GM23338 (cell line): ENCODE measurements around the gene ACOXL. TPM values are rescaled to one million over a fixed set of nuclear protein-coding genes. Genes with fewer than 3 reads are reported as not detected.

ENCODE experiments used
- ATAC-seq: fragments of 200-7000 bp; cut with Tn5 transposase; 3 replicates; pipeline ENCODE4 v1.9.1; 2020
- DNase-seq: peaks from one replicate; pipeline ENCODE4 v3.0.0-alpha.2; 2015; ENCODE audit warnings: low spot score
- H2AFZ ChIP-seq: fragments of 200-600 bp; sonication (generic); 2 replicates; pipeline ENCODE4 v1.8.0; 2016; ENCODE audit warnings: antibody characterized with exemption, mild to moderate bottlenecking, moderate library complexity
- H3F3A ChIP-seq: fragments of 200-600 bp; sonication (generic); replicated peaks from 2 replicates; pipeline ENCODE4 v1.8.0; 2017; ENCODE audit warnings: antibody characterized with exemption, mixed run types, low read depth
- H3K27ac ChIP-seq: fragments of 200-600 bp; sonication (generic); 2 replicates; pipeline ENCODE4 v1.6.1; 2016; ENCODE audit warnings: low read depth
- H3K27me3 ChIP-seq: fragments of 200-600 bp; sonication (generic); 2 replicates; pipeline ENCODE4 v1.8.0; 2016; ENCODE audit warnings: mild to moderate bottlenecking, mixed run types, moderate library complexity; ENCODE audit not compliant: insufficient read depth
- H3K36me3 ChIP-seq: fragments of 200-600 bp; sonication (generic); 2 replicates; pipeline ENCODE4 v1.8.0; 2016; ENCODE audit warnings: mild to moderate bottlenecking; ENCODE audit not compliant: insufficient read depth
- H3K4me1 ChIP-seq: fragments of 200-600 bp; sonication (generic); 2 replicates; pipeline ENCODE4 v1.8.0; 2016; ENCODE audit warnings: mild to moderate bottlenecking, moderate library complexity; ENCODE audit not compliant: insufficient read depth
- H3K4me2 ChIP-seq: fragments of 200-600 bp; sonication (generic); 2 replicates; pipeline ENCODE4 v1.7.1; 2017; ENCODE audit warnings: mixed run types
- H3K4me3 ChIP-seq: fragments of 200-600 bp; sonication (generic); 2 replicates; pipeline ENCODE4 v1.6.1; 2016; ENCODE audit warnings: mixed run types
- H3K79me2 ChIP-seq: fragments of 200-600 bp; sonication (generic); replicated peaks from 2 replicates; pipeline ENCODE4 v1.8.0; 2017; ENCODE audit warnings: mild to moderate bottlenecking; ENCODE audit not compliant: insufficient read depth
- H3K9me2 ChIP-seq: fragments of 200-600 bp; sonication (generic); 2 replicates; pipeline ENCODE4 v1.8.0; 2017; ENCODE audit not compliant: insufficient read depth
- H4K20me1 ChIP-seq: fragments of 200-600 bp; sonication (generic); replicated peaks from 2 replicates; pipeline ENCODE4 v1.8.0; 2017; ENCODE audit warnings: mild to moderate bottlenecking; ENCODE audit not compliant: insufficient read depth
- H3K27ac Mint-ChIP-seq: 2 replicates; pipeline ENCODE4 v1.8.0; 2020; ENCODE audit warnings: inconsistent platforms, mild to moderate bottlenecking, moderate library complexity, mixed read lengths
- H3K27me3 Mint-ChIP-seq: 3 replicates; pipeline ENCODE4 v1.8.0; 2022; ENCODE audit warnings: low read depth, mild to moderate bottlenecking, moderate library complexity, mixed read lengths, inconsistent platforms; ENCODE audit not compliant: insufficient read depth, poor library complexity
- H3K36me3 Mint-ChIP-seq: 3 replicates; pipeline ENCODE4 v1.8.0; 2021; ENCODE audit warnings: low read depth, mild to moderate bottlenecking, inconsistent platforms, moderate library complexity, mixed read lengths
- H3K4me1 Mint-ChIP-seq: 3 replicates; pipeline ENCODE4 v1.8.0; 2020; ENCODE audit warnings: mild to moderate bottlenecking, inconsistent platforms, mixed read lengths
- H3K4me3 Mint-ChIP-seq: 3 replicates; pipeline ENCODE4 v1.8.0; 2021; ENCODE audit warnings: moderate library complexity, mild to moderate bottlenecking, inconsistent platforms, mixed read lengths
- H3K9me3 Mint-ChIP-seq: 3 replicates; pipeline ENCODE4 v1.8.0; 2020; ENCODE audit warnings: moderate library complexity, mild to moderate bottlenecking, inconsistent platforms, mixed read lengths
- CREB1 ChIP-seq: fragments of 250-450 bp; sonication (Bioruptor Pico); IDR thresholded peaks from 2 replicates; pipeline ENCODE4 v1.5.0; 2020; ENCODE audit warnings: low read depth, mild to moderate bottlenecking, moderate library complexity
- ETS1 ChIP-seq: IDR thresholded peaks from 2 replicates; pipeline ENCODE4 v1.6.1; 2016; ENCODE audit warnings: antibody characterized with exemption
- EZH2 ChIP-seq: fragments of 200-600 bp; sonication (generic); IDR thresholded peaks from one replicate; pipeline ENCODE4 v1.8.0; 2017; ENCODE audit warnings: antibody characterized with exemption, mild to moderate bottlenecking, low read depth; ENCODE audit not compliant: unreplicated experiment
- EZH2phosphoT487 ChIP-seq: fragments of 200-600 bp; sonication (generic); IDR thresholded peaks from one replicate; pipeline ENCODE4 v1.8.1; 2018; ENCODE audit warnings: antibody characterized with exemption; ENCODE audit not compliant: unreplicated experiment
- JUNB ChIP-seq: IDR thresholded peaks from one replicate; pipeline ENCODE4 v1.6.1; 2016; ENCODE audit warnings: antibody characterized with exemption; ENCODE audit not compliant: unreplicated experiment
- NANOG ChIP-seq: IDR thresholded peaks from 2 replicates; pipeline ENCODE4 v1.6.1; 2016; ENCODE audit warnings: antibody characterized with exemption, borderline replicate concordance
- POLR2AphosphoS5 ChIP-seq: IDR thresholded peaks from 2 replicates; pipeline ENCODE4 v1.6.1; 2016; ENCODE audit warnings: antibody characterized with exemption, low read depth
- REST ChIP-seq: IDR thresholded peaks from one replicate; pipeline ENCODE4 v1.6.1; 2018; ENCODE audit warnings: antibody characterized with exemption; ENCODE audit not compliant: unreplicated experiment
- STAT1 ChIP-seq: IDR thresholded peaks from one replicate; pipeline ENCODE4 v1.6.1; 2016; ENCODE audit warnings: antibody characterized with exemption; ENCODE audit not compliant: unreplicated experiment
- ZNF114 ChIP-seq: fragments of 250-450 bp; sonication (Bioruptor Pico); IDR thresholded peaks from 2 replicates; pipeline ENCODE4 v1.5.0; 2020; ENCODE audit warnings: mild to moderate bottlenecking, moderate library complexity
- ZNF331 ChIP-seq: fragments of 250-450 bp; sonication (Bioruptor Pico); IDR thresholded peaks from 2 replicates; pipeline ENCODE4 v1.5.0; 2020; ENCODE audit warnings: low read depth, mild to moderate bottlenecking, moderate library complexity
- ZNF462 ChIP-seq: fragments of 250-450 bp; sonication (Bioruptor Pico); IDR thresholded peaks from 2 replicates; pipeline ENCODE4 v1.5.0; 2020; ENCODE audit warnings: mild to moderate bottlenecking, moderate library complexity
- polyA plus RNA-seq: library from polyadenylated mRNA; unstranded; fragments of >200 nt; fragmentation: Nextera tagmentation; extraction: Ambion mirVana; gene quantifications from 2 replicates; pipeline ENCODE4 v1.2.1, GENCODE V29; 2016
- total RNA-seq: library from RNA; depleted of rRNA; stranded (reverse); fragments of >200 nt; shearing (Covaris generic); gene quantifications from 2 replicates; pipeline ENCODE4 v1.2.3, GENCODE V29; 2014
- TF ChIP-seq, protein P1 (sequence below), 2 experiments: fragments of 200-600 bp in 1 of 2; sonication (generic) in 1 of 2; conservative IDR thresholded peaks; 2 replicates each; pipeline versions ENCODE4 v1.5.1 to v1.6.1; 2016 to 2017; ENCODE audit warnings: antibody characterized with exemption in 2 of 2, low read depth in 2 of 2, mild to moderate bottlenecking in 2 of 2, moderate library complexity in 1 of 2

ACOXL gene
- total and polyA plus RNA-seq, 2 experiments from 2014 or later: 9.0 to 14.7 TPM

DNA sequence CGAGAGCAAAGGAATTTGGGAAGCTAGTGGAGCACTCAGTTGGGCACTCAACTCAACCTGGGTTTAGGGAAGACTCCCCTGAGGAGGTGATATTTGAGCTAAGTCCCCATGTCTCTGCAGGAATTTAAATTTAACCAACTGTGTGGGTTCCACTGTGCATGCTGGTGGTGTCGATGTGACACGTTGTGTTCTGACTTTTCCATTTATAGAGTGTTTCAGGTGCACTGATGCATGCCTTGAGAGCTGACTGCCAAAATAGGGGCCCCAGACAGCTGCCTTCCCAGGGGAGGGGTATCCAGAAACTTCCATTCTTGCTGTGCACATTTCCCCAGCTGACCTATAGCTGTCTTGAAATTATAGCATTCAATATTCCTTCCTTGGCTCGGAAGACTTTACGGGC is 324.7 kb downstream of the ACOXL start:
- no peaks in the 10 kb centered on the region for H3K27me3 ChIP-seq
- H3K9me2 ChIP-seq: no peaks in the 10 kb centered on the region; the same call in 1 of the 2 replicates
- H3K4me1 ChIP-seq: no peaks in the 10 kb centered on the region
- H3K4me2 ChIP-seq: no peak overlapping the region
- H4K20me1 ChIP-seq: no peaks in the 10 kb centered on the region
- H3K4me3 Mint-ChIP-seq: no peak overlapping the region
- ATAC-seq (no peak), DNase-seq (no peak)
- no peak overlapping the region for H3K27ac Mint-ChIP-seq
- H3K4me3 ChIP-seq: no peak overlapping the region
- no peaks in the 10 kb centered on the region for H3K79me2 ChIP-seq
- no peak overlapping the region for H3K27ac ChIP-seq
- no peaks in the 10 kb centered on the region for H3K36me3 ChIP-seq
- no peaks in the 10 kb centered on the region for H3K27me3 Mint-ChIP-seq
- no peaks in the 10 kb centered on the region for H3K9me3 Mint-ChIP-seq
- TF ChIP-seq NANOG: no peak
- no peak for TF ChIP-seq EZH2phosphoT487
- no peak for TF ChIP-seq ZNF331 (CRISPR knock-in tag)
- TF ChIP-seq EZH2: no peak
- no peak for TF ChIP-seq ZNF114 (CRISPR knock-in tag)
- no peak for TF ChIP-seq ETS1
- TF ChIP-seq ZNF462 (CRISPR knock-in tag): no peak
- TF ChIP-seq STAT1: no peak
- TF ChIP-seq CREB1 (CRISPR knock-in tag): no peak
- TF ChIP-seq, protein P1, sequence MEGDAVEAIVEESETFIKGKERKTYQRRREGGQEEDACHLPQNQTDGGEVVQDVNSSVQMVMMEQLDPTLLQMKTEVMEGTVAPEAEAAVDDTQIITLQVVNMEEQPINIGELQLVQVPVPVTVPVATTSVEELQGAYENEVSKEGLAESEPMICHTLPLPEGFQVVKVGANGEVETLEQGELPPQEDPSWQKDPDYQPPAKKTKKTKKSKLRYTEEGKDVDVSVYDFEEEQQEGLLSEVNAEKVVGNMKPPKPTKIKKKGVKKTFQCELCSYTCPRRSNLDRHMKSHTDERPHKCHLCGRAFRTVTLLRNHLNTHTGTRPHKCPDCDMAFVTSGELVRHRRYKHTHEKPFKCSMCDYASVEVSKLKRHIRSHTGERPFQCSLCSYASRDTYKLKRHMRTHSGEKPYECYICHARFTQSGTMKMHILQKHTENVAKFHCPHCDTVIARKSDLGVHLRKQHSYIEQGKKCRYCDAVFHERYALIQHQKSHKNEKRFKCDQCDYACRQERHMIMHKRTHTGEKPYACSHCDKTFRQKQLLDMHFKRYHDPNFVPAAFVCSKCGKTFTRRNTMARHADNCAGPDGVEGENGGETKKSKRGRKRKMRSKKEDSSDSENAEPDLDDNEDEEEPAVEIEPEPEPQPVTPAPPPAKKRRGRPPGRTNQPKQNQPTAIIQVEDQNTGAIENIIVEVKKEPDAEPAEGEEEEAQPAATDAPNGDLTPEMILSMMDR (conservative IDR thresholded peaks at IDR 0.05; ENCODE audit: low read depth in 2 of 2): no peak
- no peak for TF ChIP-seq REST
- no peak for TF ChIP-seq JUNB
- no peak for TF ChIP-seq POLR2AphosphoS5
- H3F3A ChIP-seq: no peaks in the 10 kb centered on the region
- H3K4me1 Mint-ChIP-seq: no peaks in the 10 kb centered on the region
- H2AFZ ChIP-seq: no peak overlapping the region
- H3K36me3 Mint-ChIP-seq: no peaks in the 10 kb centered on the region
